ENCODE results near the gene ADGRG6. TPM values are rescaled to one million over a fixed set of nuclear protein-coding genes. Genes with fewer than 3 reads are reported as not detected.

ADGRG6 gene
- total and polyA plus RNA-seq, 10 donors: 0.24 to 29.0 (median 15.4) TPM

- Histone ChIP-seq H3K27ac (no peak overlapping the region), H3K4me3 (no peak overlapping the region), H3K27me3 (replicated peaks in 1 of 7) (no peaks in the 10 kb centered on the region), H3K36me3 (no peaks in the 10 kb centered on the region), H3K9me3 (no peaks in the 10 kb centered on the region), H3K4me1 (peaks cover 0 to 4% (median 0%) of the 10 kb centered on the region in 6 donors)
- 88 to 95% (median 92%) methylated on average over 3 of the region's 3 CpGs for WGBS, 5 donors
- intact Hi-C loops (cut with DNase I; ENCODE audit: low total_unique reads): no loop called here
- no peak for DNase-seq
- TF ChIP-seq POLR2A (IDR thresholded peaks at IDR 0.05) (no peak), POLR2AphosphoS5 (IDR thresholded peaks at IDR 0.05) (no peak), CTCF (IDR thresholded peaks at IDR 0.05 in 8 of 11, conservative IDR thresholded peaks at IDR 0.05 in 3 of 11) (no peak)
Observed at GRCh38 chr6:142404751-142405150, 102.9 kb downstream of the ADGRG6 start.

GRCh38 chr6:142406131-142406530 lies 104.3 kb downstream of the ADGRG6 start:
- H3K4me3 ChIP-seq: no peak overlapping the region
- no peaks in the 10 kb centered on the region for H3K9me3 ChIP-seq
- intact Hi-C loops (cut with DNase I; ENCODE audit: low total_unique reads): no loop called here
- peaks cover 0 to 4% (median 0%) of the 10 kb centered on the region in 6 donors for H3K4me1 ChIP-seq
- H3K36me3 ChIP-seq: no peaks in the 10 kb centered on the region
- H3K27ac ChIP-seq: no peak overlapping the region
- no peaks in the 10 kb centered on the region for H3K27me3 ChIP-seq (replicated peaks in 1 of 7)
- 58 to 78% (median 72%) methylated on average over 3 of the region's 3 CpGs for WGBS, 5 donors
- no peak for TF ChIP-seq POLR2A (IDR thresholded peaks at IDR 0.05)
- TF ChIP-seq POLR2AphosphoS5 (IDR thresholded peaks at IDR 0.05): no peak
- TF ChIP-seq CTCF (IDR thresholded peaks at IDR 0.05 in 8 of 11, conservative IDR thresholded peaks at IDR 0.05 in 3 of 11): no peak
- DNase-seq: no peak

- no peak overlapping the region for H3K27ac ChIP-seq
- WGBS, 5 donors: 65 to 72% (median 69%) methylated on average over 3 of the region's 3 CpGs
- intact Hi-C loops (cut with DNase I; ENCODE audit: low total_unique reads): no loop called here
- no peak for TF ChIP-seq POLR2A (IDR thresholded peaks at IDR 0.05)
- TF ChIP-seq CTCF (IDR thresholded peaks at IDR 0.05 in 8 of 11, conservative IDR thresholded peaks at IDR 0.05 in 3 of 11): no peak
- TF ChIP-seq POLR2AphosphoS5 (IDR thresholded peaks at IDR 0.05): no peak
- no peak overlapping the region for H3K4me3 ChIP-seq
- H3K9me3 ChIP-seq: no peaks in the 10 kb centered on the region
- DNase-seq: no peak
- H3K27me3 ChIP-seq (replicated peaks in 1 of 7): no peaks in the 10 kb centered on the region
- peaks cover 0 to 4% (median 0%) of the 10 kb centered on the region in 6 donors for H3K4me1 ChIP-seq
- no peaks in the 10 kb centered on the region for H3K36me3 ChIP-seq
Observed at GRCh38 chr6:142407685-142408273, 106.0 kb downstream of the ADGRG6 start.

- H3K4me3 ChIP-seq: no peak overlapping the region
- no peaks in the 10 kb centered on the region for H3K9me3 ChIP-seq
- intact Hi-C loops (cut with DNase I; ENCODE audit: low total_unique reads): no loop called here
- no peak for DNase-seq
- H3K36me3 ChIP-seq: no peaks in the 10 kb centered on the region
- H3K27ac ChIP-seq: no peak overlapping the region
- TF ChIP-seq CTCF (IDR thresholded peaks at IDR 0.05 in 8 of 11, conservative IDR thresholded peaks at IDR 0.05 in 3 of 11) (no peak), POLR2AphosphoS5 (IDR thresholded peaks at IDR 0.05) (no peak), POLR2A (IDR thresholded peaks at IDR 0.05) (no peak)
- H3K4me1 ChIP-seq: peaks cover 0 to 4% (median 0%) of the 10 kb centered on the region in 6 donors
- no peaks in the 10 kb centered on the region for H3K27me3 ChIP-seq (replicated peaks in 1 of 7)
Observed at GRCh38 chr6:142408409-142408808, 106.6 kb downstream of the ADGRG6 start.
